Smooth muscle cell (in vitro differentiated cells): ENCODE data around the gene EBP. TPM values are rescaled to one million over a fixed set of nuclear protein-coding genes. Genes with fewer than 3 reads are reported as not detected.
A peak's percentile ranks its signal among the peaks of the same experiment; 100 is the strongest.

Source experiments
- DNase-seq: peaks from one replicate; lab custom pipeline; 2025; ENCODE audit not compliant: unreplicated experiment; lab: John Stamatoyannopoulos, UW
- H2AFZ ChIP-seq: fragments of 200-600 bp; sonication (generic); 2 replicates; pipeline ENCODE4 v1.6.0; 2016; ENCODE audit warnings: antibody characterized with exemption, low read depth, mild to moderate bottlenecking
- H3F3A ChIP-seq: fragments of 200-600 bp; sonication (generic); 2 replicates; pipeline ENCODE4 v1.6.0; 2017; ENCODE audit warnings: antibody characterized with exemption, low read depth
- H3K27ac ChIP-seq: fragments of 200-600 bp; sonication (generic); 2 replicates; pipeline ENCODE4 v1.5.1; 2016; ENCODE audit warnings: low read depth, mild to moderate bottlenecking
- H3K27me3 ChIP-seq: fragments of 200-600 bp; sonication (generic); 2 replicates; pipeline ENCODE4 v1.6.1; 2016; ENCODE audit warnings: low read depth, mild to moderate bottlenecking
- H3K36me3 ChIP-seq: fragments of 200-600 bp; sonication (generic); 2 replicates; pipeline ENCODE4 v1.5.1; 2016; ENCODE audit warnings: low read depth
- H3K4me1 ChIP-seq: fragments of 200-600 bp; sonication (generic); 2 replicates; pipeline ENCODE4 v1.5.1; 2016; ENCODE audit warnings: low read depth
- H3K4me2 ChIP-seq: fragments of 200-600 bp; sonication (generic); 2 replicates; pipeline ENCODE4 v1.6.0; 2016; ENCODE audit warnings: mild to moderate bottlenecking
- H3K4me3 ChIP-seq: fragments of 200-600 bp; sonication (generic); 2 replicates; pipeline ENCODE4 v1.5.1; 2016; ENCODE audit warnings: mild to moderate bottlenecking
- H3K79me2 ChIP-seq: fragments of 200-600 bp; sonication (generic); 2 replicates; pipeline ENCODE4 v1.6.0; 2016; ENCODE audit warnings: low read depth, mild to moderate bottlenecking
- H3K9ac ChIP-seq: fragments of 200-600 bp; sonication (generic); 2 replicates; pipeline ENCODE4 v1.6.0; 2016; ENCODE audit warnings: low read depth
- H3K9me3 ChIP-seq: fragments of 200-600 bp; sonication (generic); replicated peaks from 2 replicates; pipeline ENCODE4 v1.5.1; 2016; ENCODE audit warnings: low read depth
- H4K20me1 ChIP-seq: fragments of 200-600 bp; sonication (generic); 2 replicates; pipeline ENCODE4 v1.6.0; 2016; ENCODE audit warnings: low read depth
- CTCF ChIP-seq: fragments of 200-600 bp; sonication (generic); IDR thresholded peaks from 2 replicates; pipeline ENCODE4 v1.5.1; 2017; ENCODE audit warnings: borderline replicate concordance, mild to moderate bottlenecking, antibody characterized with exemption; ENCODE audit not compliant: insufficient read depth, poor library complexity, severe bottlenecking
- WGBS: methylation state at CpG from one replicate; pipeline ENCODE4 v1.1.7; 2016; ENCODE audit warnings: low lambda C conversion rate; 5-methylcytosine and 5-hydroxymethylcytosine counted together
- polyA plus RNA-seq: library from polyadenylated mRNA; unstranded; fragments of >200 nt; fragmentation: Nextera tagmentation; extraction: Ambion mirVana; gene quantifications from 2 replicates; pipeline ENCODE4 v1.2.1, GENCODE V29; 2016
- total RNA-seq: library from RNA; depleted of rRNA; stranded (reverse); fragments of >200 nt; gene quantifications from 2 replicates; pipeline ENCODE4 v1.2.3, GENCODE V29; 2014

EBP gene
- total and polyA plus RNA-seq, 2 experiments from 2014 or later = 63.0 to 85.5 TPM

- 53% methylated on average over 8 of the region's 16 CpGs for WGBS
- Histone ChIP-seq H3K4me1 (no peaks in the 10 kb centered on the region), H3K4me3 (peak overlapping the region; percentile 67), H2AFZ (peak overlapping the region; percentile 54), H4K20me1 (no peaks in the 10 kb centered on the region), H3K9ac (no peak overlapping the region), H3K9me3 (no peaks in the 10 kb centered on the region), H3F3A (no peaks in the 10 kb centered on the region), H3K27me3 (no peaks in the 10 kb centered on the region), H3K36me3 (no peaks in the 10 kb centered on the region), H3K79me2 (no peaks in the 10 kb centered on the region), H3K4me2 (peak overlapping the region; percentile 89), H3K27ac (no peak overlapping the region)
- no peak for TF ChIP-seq CTCF
- no peak for DNase-seq
Measured at GRCh38 chrX:48509245-48509590, 12.4 kb upstream of the EBP start.

- Histone ChIP-seq H3K9ac (no peak overlapping the region), H3K4me3 (peak overlapping the region; percentile 67), H3K9me3 (no peaks in the 10 kb centered on the region), H3K4me1 (no peaks in the 10 kb centered on the region), H3K4me2 (peak overlapping the region; percentile 89), H3K79me2 (no peaks in the 10 kb centered on the region), H4K20me1 (no peaks in the 10 kb centered on the region), H2AFZ (no peak overlapping the region), H3K27ac (no peak overlapping the region), H3F3A (no peaks in the 10 kb centered on the region), H3K36me3 (no peaks in the 10 kb centered on the region), H3K27me3 (no peaks in the 10 kb centered on the region)
- TF ChIP-seq CTCF = no peak
- WGBS = 72% methylated on average over 11 of the region's 11 CpGs
- DNase-seq = no peak
Measured at GRCh38 chrX:48509619-48510018, 12.0 kb upstream of the EBP start.

- no peak overlapping the region for H3K9ac ChIP-seq
- H3K27me3 ChIP-seq = no peaks in the 10 kb centered on the region
- H3K36me3 ChIP-seq = no peaks in the 10 kb centered on the region
- TF ChIP-seq CTCF = peak; percentile 27
- no peaks in the 10 kb centered on the region for H4K20me1 ChIP-seq
- H3K4me3 ChIP-seq = no peak overlapping the region
- H3K4me2 ChIP-seq = no peak overlapping the region
- no peak overlapping the region for H3K27ac ChIP-seq
- no peaks in the 10 kb centered on the region for H3K9me3 ChIP-seq
- H2AFZ ChIP-seq = no peak overlapping the region
- WGBS = 79% methylated on average over 3 of the region's 4 CpGs
- no peaks in the 10 kb centered on the region for H3K79me2 ChIP-seq
- H3F3A ChIP-seq = no peaks in the 10 kb centered on the region
- no peak for DNase-seq
- H3K4me1 ChIP-seq = no peaks in the 10 kb centered on the region
Measured at GRCh38 chrX:48511560-48511959, 10.0 kb upstream of the EBP start.

GRCh38 chrX:48512371-48512935, 9.2 kb upstream of the EBP start:
- H2AFZ ChIP-seq = no peak overlapping the region
- no peaks in the 10 kb centered on the region for H3K27me3 ChIP-seq
- no peaks in the 10 kb centered on the region for H3F3A ChIP-seq
- no peaks in the 10 kb centered on the region for H3K36me3 ChIP-seq
- no peak for TF ChIP-seq CTCF
- H3K27ac ChIP-seq = no peak overlapping the region
- no peaks in the 10 kb centered on the region for H3K4me1 ChIP-seq
- WGBS = 90% methylated on average over 20 of the region's 20 CpGs
- no peak overlapping the region for H3K4me3 ChIP-seq
- no peaks in the 10 kb centered on the region for H3K9me3 ChIP-seq
- DNase-seq = no peak
- no peak overlapping the region for H3K9ac ChIP-seq
- no peaks in the 10 kb centered on the region for H3K79me2 ChIP-seq
- no peaks in the 10 kb centered on the region for H4K20me1 ChIP-seq
- no peak overlapping the region for H3K4me2 ChIP-seq
